H9 (cell line): ENCODE results near the gene TAGLN. TPM values are rescaled to one million over a fixed set of nuclear protein-coding genes. Genes with fewer than 3 reads are reported as not detected.

Source experiments
- DNase-seq: peaks from one replicate; pipeline ENCODE4 v3.0.0-alpha.2; 2017
- H2AFZ ChIP-seq: one replicate; pipeline ENCODE4 v1.6.1; 2013; ENCODE audit warnings: mild to moderate bottlenecking, low read length, control low read depth, moderate library complexity
- H2AK5ac ChIP-seq: 2 replicates; pipeline ENCODE4 v1.6.1; 2013; ENCODE audit warnings: low read length, control low read depth, mixed read lengths; ENCODE audit not compliant: insufficient read length
- H2BK120ac ChIP-seq: one replicate; pipeline ENCODE4 v1.6.1; 2013; ENCODE audit warnings: low read depth, mild to moderate bottlenecking, low read length, control low read depth, inconsistent platforms; ENCODE audit not compliant: poor library complexity, severe bottlenecking
- H2BK12ac ChIP-seq: 2 replicates; pipeline ENCODE4 v1.6.1; 2013; ENCODE audit warnings: low read length, control low read depth, mixed read lengths, low read depth; ENCODE audit not compliant: insufficient read length
- H2BK15ac ChIP-seq: 2 replicates; pipeline ENCODE4 v1.6.1; 2013; ENCODE audit warnings: low read depth, low read length, control low read depth
- H2BK20ac ChIP-seq: one replicate; pipeline ENCODE4 v1.6.1; 2013; ENCODE audit warnings: low read depth, mild to moderate bottlenecking, low read length, control low read depth, inconsistent platforms; ENCODE audit not compliant: poor library complexity, severe bottlenecking
- H2BK5ac ChIP-seq: 2 replicates; pipeline ENCODE4 v1.6.1; 2013; ENCODE audit warnings: low read length, control low read depth, mixed read lengths; ENCODE audit not compliant: insufficient read length
- H3K14ac ChIP-seq: 2 replicates; pipeline ENCODE4 v1.6.1; 2013; ENCODE audit warnings: low read length, control low read depth; ENCODE audit not compliant: insufficient read depth
- H3K18ac ChIP-seq: 2 replicates; pipeline ENCODE4 v1.6.1; 2013; ENCODE audit warnings: low read depth, mild to moderate bottlenecking, mixed read lengths, low read length, control low read depth; ENCODE audit not compliant: insufficient read length
- H3K23ac ChIP-seq: 2 replicates; pipeline ENCODE4 v1.6.1; 2013; ENCODE audit warnings: low read length, control low read depth, mixed read lengths, low read depth; ENCODE audit not compliant: insufficient read length
- H3K23me2 ChIP-seq: 2 replicates; pipeline ENCODE4 v1.6.1; 2013; ENCODE audit warnings: low read depth, mild to moderate bottlenecking, mixed read lengths, low read length, control low read depth; ENCODE audit not compliant: insufficient read length, poor library complexity, severe bottlenecking
- H3K27ac ChIP-seq: 2 replicates; pipeline ENCODE4 v1.5.1; 2013; ENCODE audit warnings: low read length, control low read depth, mixed read lengths, low read depth; ENCODE audit not compliant: insufficient read length
- H3K27me3 ChIP-seq: 2 replicates; pipeline ENCODE4 v1.6.1; 2013; ENCODE audit warnings: low read length, control low read depth, inconsistent platforms; ENCODE audit not compliant: insufficient read depth
- H3K4ac ChIP-seq: 2 replicates; pipeline ENCODE4 v1.6.1; 2013; ENCODE audit warnings: low read depth, mild to moderate bottlenecking, control low read depth, inconsistent platforms, low read length, moderate library complexity
- H3K4me1 ChIP-seq: 2 replicates; pipeline ENCODE4 v1.6.1; 2013; ENCODE audit warnings: low read length, control low read depth, inconsistent platforms; ENCODE audit not compliant: insufficient read depth
- H3K4me2 ChIP-seq: 2 replicates; pipeline ENCODE4 v1.6.1; 2013; ENCODE audit warnings: low read length, control low read depth, mixed read lengths; ENCODE audit not compliant: insufficient read length, insufficient read depth
- H3K56ac ChIP-seq: 2 replicates; pipeline ENCODE4 v1.6.1; 2013; ENCODE audit warnings: low read depth, mild to moderate bottlenecking, mixed read lengths, low read length, control low read depth; ENCODE audit not compliant: insufficient read length
- H3K79me1 ChIP-seq: 2 replicates; pipeline ENCODE4 v1.6.1; 2013; ENCODE audit warnings: low read depth, mild to moderate bottlenecking, moderate library complexity, low read length, control low read depth, inconsistent platforms; ENCODE audit not compliant: insufficient read depth, poor library complexity, severe bottlenecking
- H3K79me2 ChIP-seq: 2 replicates; pipeline ENCODE4 v1.6.1; 2013; ENCODE audit warnings: low read length, control low read depth, inconsistent platforms; ENCODE audit not compliant: insufficient read depth
- H3K9ac ChIP-seq: 2 replicates; pipeline ENCODE4 v1.6.1; 2013; ENCODE audit warnings: low read length, control low read depth, mixed read lengths; ENCODE audit not compliant: insufficient read length; ENCODE audit errors: extremely low read depth
- H3K9me3 ChIP-seq: one replicate; pipeline ENCODE4 v1.6.1; 2013; ENCODE audit warnings: low read depth, low read length, inconsistent platforms; ENCODE audit not compliant: control insufficient read depth
- H3T11ph ChIP-seq: one replicate; pipeline ENCODE4 v1.6.1; 2013; ENCODE audit warnings: mild to moderate bottlenecking, low read length, control low read depth, inconsistent platforms
- H4K20me1 ChIP-seq: one replicate; pipeline ENCODE4 v1.6.1; 2013; ENCODE audit not compliant: control insufficient read depth, insufficient read length, insufficient read depth
- H4K5ac ChIP-seq: 2 replicates; pipeline ENCODE4 v1.6.1; 2013; ENCODE audit warnings: low read depth, mild to moderate bottlenecking, mixed read lengths, low read length, control low read depth; ENCODE audit not compliant: insufficient read length
- H4K8ac ChIP-seq: replicated peaks from 2 replicates; pipeline ENCODE4 v1.6.1; 2013; ENCODE audit warnings: low read length, control low read depth, mixed read lengths, low read depth; ENCODE audit not compliant: insufficient read length
- H4K91ac ChIP-seq: 2 replicates; pipeline ENCODE4 v1.6.1; 2013; ENCODE audit warnings: low read depth, mild to moderate bottlenecking, moderate library complexity, mixed read lengths, low read length, control low read depth; ENCODE audit not compliant: insufficient read length
- H3K27ac Mint-ChIP-seq, 3 experiments: 2 replicates in 2 of 3; 3 replicates in 1 of 3; pipeline ENCODE4 v1.8.0; 2020 to 2021; ENCODE audit warnings: mixed read lengths in 3 of 3, mild to moderate bottlenecking in 1 of 3, moderate library complexity in 1 of 3
- H3K27me3 Mint-ChIP-seq: 2 replicates; pipeline ENCODE4 v1.8.0; 2021; ENCODE audit warnings: low read depth, mild to moderate bottlenecking, moderate library complexity, mixed read lengths
- H3K36me3 Mint-ChIP-seq, 3 experiments: 2 replicates in 2 of 3; 3 replicates in 1 of 3; pipeline ENCODE4 v1.8.0; 2020 to 2021; ENCODE audit warnings: low read depth in 3 of 3, mixed read lengths in 3 of 3; ENCODE audit not compliant: insufficient read depth in 1 of 3
- H3K4me1 Mint-ChIP-seq, 2 experiments: 2 replicates each; pipeline ENCODE4 v1.8.0; 2020; ENCODE audit warnings: mixed read lengths in 2 of 2
- H3K4me3 Mint-ChIP-seq, 2 experiments: 2 replicates in 1 of 2; 3 replicates in 1 of 2; pipeline ENCODE4 v1.8.0; 2020 to 2021; ENCODE audit warnings: mild to moderate bottlenecking in 2 of 2, mixed read lengths in 2 of 2, moderate library complexity in 1 of 2
- H3K9me3 Mint-ChIP-seq, 2 experiments: 2 replicates in 1 of 2; 3 replicates in 1 of 2; pipeline ENCODE4 v1.8.0; 2020; ENCODE audit warnings: mild to moderate bottlenecking in 2 of 2, mixed read lengths in 2 of 2, moderate library complexity in 1 of 2
- CTCF ChIP-seq: fragments of 200-600 bp; sonication (generic); conservative IDR thresholded peaks from 3 replicates; pipeline ENCODE4 v1.8.0; 2021; ENCODE audit warnings: antibody characterized with exemption, mild to moderate bottlenecking
- WGBS: extraction: QIAGEN DNeasy Blood & Tissue Kit; methylation state at CpG from one replicate; pipeline ENCODE4 v1.1.7; 2013; ENCODE audit warnings: missing lambda C conversion rate, low lambda C conversion rate, mixed read lengths; ENCODE audit not compliant: insufficient read length; ENCODE audit errors: extremely low coverage; 5-methylcytosine and 5-hydroxymethylcytosine counted together
- total RNA-seq: library from RNA; stranded (reverse); gene quantifications from 2 replicates; pipeline ENCODE4 v1.2.1, GENCODE V29; 2021

Gene TAGLN
- total RNA-seq, 1 experiment from 2014 or later, result 176 TPM

- no peak for DNase-seq
- no peak overlapping the region for H2AFZ ChIP-seq
- no peaks in the 10 kb centered on the region for H3K79me1 ChIP-seq
- no peak overlapping the region for H2BK15ac ChIP-seq
- H3K9me3 ChIP-seq, result no peaks in the 10 kb centered on the region
- peak overlapping the region; percentile 60 for H3K9ac ChIP-seq
- H2BK20ac ChIP-seq, result no peak overlapping the region
- no peak overlapping the region for H3K18ac ChIP-seq
- H2AK5ac ChIP-seq, result no peak overlapping the region
- H4K8ac ChIP-seq, result no peak overlapping the region
- H3K23ac ChIP-seq, result no peak overlapping the region
- H3K27me3 ChIP-seq, result no peaks in the 10 kb centered on the region
- no peak for TF ChIP-seq CTCF
- WGBS, result no CpG with 5 or more reads among the region's 14 CpGs
- H4K20me1 ChIP-seq, result no peaks in the 10 kb centered on the region
- no peak overlapping the region for H4K91ac ChIP-seq
- Mint-ChIP-seq H3K27me3 (no peaks in the 10 kb centered on the region; the same call in 1 of the 2 replicates), H3K27ac (peak overlapping the region; percentile 79 to 91 (median 84); a peak in 6 of 7 replicates), H3K9me3 (no peaks in the 10 kb centered on the region), H3K36me3 (peaks cover 6 to 31% (median 17%) of the 10 kb centered on the region in 3 experiments; a peak in 5 of 7 replicates), H3K4me1 (peaks cover 24 to 26% of the 10 kb centered on the region in 2 experiments), H3K4me3 (peak overlapping the region; percentile 94 to 97)
- H3K4me1 ChIP-seq, result no peaks in the 10 kb centered on the region
- no peak overlapping the region for H2BK5ac ChIP-seq
- H2BK12ac ChIP-seq, result no peak overlapping the region
- no peaks in the 10 kb centered on the region for H3K79me2 ChIP-seq
- H3K4ac ChIP-seq, result no peak overlapping the region
- no peak overlapping the region for H3K14ac ChIP-seq
- H4K5ac ChIP-seq, result no peak overlapping the region
- H3K56ac ChIP-seq, result no peak overlapping the region
- no peak overlapping the region for H3T11ph ChIP-seq
- H3K23me2 ChIP-seq, result peaks cover 15% of the 10 kb centered on the region
- H2BK120ac ChIP-seq, result no peak overlapping the region
- no peak overlapping the region for H3K27ac ChIP-seq
- peak overlapping the region; percentile 92 for H3K4me2 ChIP-seq
Observed at GRCh38 chr11:117230999-117231841, 32.0 kb downstream of the TAGLN start.
